Germinal center (tissue), 1 donor: ENCODE results near the gene HECTD4.
"Not testable (repeated sequence)": the region's sequence is repeated elsewhere in the genome, so short reads cannot be mapped to it uniquely, and the experiment has no call there.

Source experiments
- DNase-seq: peaks from one replicate; pipeline ENCODE4 v3.0.0; 2012; ENCODE audit warnings: mixed read lengths, low spot score

The HECTD4 gene

GRCh38 chr12:112266473-112266872 is 115.8 kb downstream of the HECTD4 start:
- no peak for DNase-seq

- DNase-seq, result no peak
Observed at GRCh38 chr12:112261559-112261958, 120.7 kb downstream of the HECTD4 start.

DNA sequence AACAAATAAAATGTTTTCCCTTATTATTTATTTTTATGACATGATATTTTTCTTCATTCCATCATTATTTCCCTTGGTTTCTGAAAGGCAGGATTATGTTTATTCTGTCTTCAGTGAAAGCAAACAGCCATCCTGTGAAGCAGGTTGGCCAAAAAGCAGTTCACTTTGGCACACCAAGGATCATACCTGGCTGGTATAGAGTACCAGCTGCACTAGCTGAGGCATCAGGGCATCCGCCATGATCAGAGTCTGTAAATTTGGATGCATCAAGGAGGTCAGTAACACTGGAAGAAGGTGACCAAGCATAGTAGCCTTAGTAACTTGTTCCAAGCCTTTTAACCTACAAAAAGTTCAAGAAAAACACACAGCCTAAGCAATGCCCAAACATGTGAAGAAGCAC is 123.3 kb downstream of the HECTD4 start:
- no peak for DNase-seq

- no peak for DNase-seq
Observed at GRCh38 chr12:112256780-112257179, 125.5 kb downstream of the HECTD4 start.

DNA sequence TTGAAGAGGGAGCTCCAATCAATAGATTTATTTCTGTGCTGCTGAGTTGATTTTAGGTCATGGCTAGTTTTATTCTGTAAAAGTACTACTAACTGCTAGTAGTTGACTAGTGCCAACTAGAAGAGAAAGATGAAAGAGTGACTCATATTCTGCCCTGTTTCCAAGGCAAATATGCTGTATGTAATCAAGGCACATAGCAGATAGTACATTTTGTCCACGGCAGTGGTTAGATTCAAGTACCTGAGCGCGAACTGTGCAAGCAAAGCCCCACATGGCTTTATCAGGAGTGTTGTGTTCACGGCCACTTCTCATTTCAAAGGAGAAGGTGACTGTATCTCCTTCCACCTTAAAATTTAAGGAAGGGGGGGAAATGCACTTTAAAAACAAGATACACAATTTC is 130.0 kb downstream of the HECTD4 start:
- DNase-seq, result no peak

GRCh38 chr12:112244902-112245301 is 137.3 kb downstream of the HECTD4 start:
- DNase-seq, result not testable (repeated sequence)

GRCh38 chr12:112243255-112244110 is 138.7 kb downstream of the HECTD4 start:
- no peak for DNase-seq

GRCh38 chr12:112241176-112241575 is 141.1 kb downstream of the HECTD4 start:
- no peak for DNase-seq

GRCh38 chr12:112239881-112240280 is 142.3 kb downstream of the HECTD4 start:
- no peak for DNase-seq

GRCh38 chr12:112239020-112239419 is 143.2 kb downstream of the HECTD4 start:
- DNase-seq, result no peak

DNA sequence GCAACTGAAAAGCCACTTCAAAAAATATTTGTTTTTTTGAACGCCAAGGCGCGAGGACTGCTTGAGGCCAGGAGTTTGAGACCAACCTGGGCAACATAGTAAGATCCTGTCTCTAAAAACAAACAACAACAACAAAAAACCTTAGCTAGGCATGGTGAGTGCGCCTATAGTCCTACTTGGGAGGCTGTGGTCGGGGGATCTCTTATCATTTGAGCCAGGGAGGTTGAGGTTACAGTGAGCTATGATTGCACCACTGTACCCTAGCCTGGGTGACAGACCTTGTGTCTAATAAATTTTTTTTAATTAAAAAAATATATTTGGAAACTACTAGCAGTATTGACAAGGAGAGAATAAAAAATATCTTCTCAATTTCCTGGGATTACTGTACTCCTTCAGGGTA is 143.8 kb downstream of the HECTD4 start:
- no peak for DNase-seq

DNA sequence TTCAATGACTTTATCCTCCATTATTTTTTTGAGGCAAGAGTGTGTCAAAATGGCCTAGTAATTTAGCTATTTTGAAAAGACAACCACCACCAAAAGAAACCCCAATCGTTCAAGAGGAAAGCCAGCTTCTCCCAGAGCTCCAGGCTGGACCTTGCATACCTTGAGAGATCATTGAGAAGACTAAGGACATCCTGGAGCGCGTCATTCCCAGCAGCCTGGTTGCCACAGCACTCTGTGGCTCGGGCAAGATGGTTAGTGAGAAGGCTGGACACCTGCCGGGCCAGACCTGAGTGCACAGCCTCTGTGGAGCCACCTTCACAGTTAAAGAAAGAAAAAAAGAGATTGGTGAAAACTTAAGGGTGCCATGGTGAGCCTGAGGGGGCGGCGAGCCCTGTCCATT is 145.4 kb downstream of the HECTD4 start:
- no peak for DNase-seq

DNA sequence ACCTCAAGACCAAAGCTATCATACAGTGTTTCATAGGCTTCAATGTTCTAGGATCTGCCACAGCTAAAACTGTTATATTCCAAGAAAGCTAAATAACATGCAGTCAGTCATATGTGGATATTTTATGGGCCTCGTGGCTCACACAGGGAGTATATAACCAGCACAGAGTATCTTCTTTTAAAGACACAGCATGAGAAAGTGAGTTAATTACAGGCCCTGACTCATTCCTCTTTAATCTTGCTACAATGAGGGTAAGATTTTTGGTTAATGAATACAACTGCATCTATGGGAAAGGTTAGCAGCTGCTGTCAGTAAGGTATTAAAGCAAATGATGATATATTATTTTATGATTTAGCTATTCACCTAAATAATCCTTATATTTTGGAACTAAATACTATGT is 145.8 kb downstream of the HECTD4 start:
- no peak for DNase-seq

DNA sequence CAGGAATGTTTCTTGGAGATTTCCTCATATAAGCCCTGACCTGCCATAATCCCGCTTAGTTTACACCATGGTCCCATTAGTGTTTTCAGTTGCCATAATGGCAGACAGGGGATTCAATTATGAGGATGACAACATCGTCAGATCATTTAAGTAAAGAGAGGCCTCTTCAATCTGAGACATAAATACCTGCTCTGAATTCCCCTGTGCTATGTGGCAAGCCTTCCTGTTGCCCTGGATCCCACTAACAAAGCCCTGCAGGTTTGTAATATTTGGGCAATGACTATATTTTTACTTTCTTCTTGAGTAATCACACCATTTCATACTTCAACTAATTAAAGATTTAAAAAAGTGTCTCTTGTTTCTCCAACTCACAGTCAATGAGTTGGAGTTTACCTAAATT is 147.9 kb downstream of the HECTD4 start:
- DNase-seq, result no peak

GRCh38 chr12:112233242-112233641 is 149.0 kb downstream of the HECTD4 start:
- no peak for DNase-seq

DNA sequence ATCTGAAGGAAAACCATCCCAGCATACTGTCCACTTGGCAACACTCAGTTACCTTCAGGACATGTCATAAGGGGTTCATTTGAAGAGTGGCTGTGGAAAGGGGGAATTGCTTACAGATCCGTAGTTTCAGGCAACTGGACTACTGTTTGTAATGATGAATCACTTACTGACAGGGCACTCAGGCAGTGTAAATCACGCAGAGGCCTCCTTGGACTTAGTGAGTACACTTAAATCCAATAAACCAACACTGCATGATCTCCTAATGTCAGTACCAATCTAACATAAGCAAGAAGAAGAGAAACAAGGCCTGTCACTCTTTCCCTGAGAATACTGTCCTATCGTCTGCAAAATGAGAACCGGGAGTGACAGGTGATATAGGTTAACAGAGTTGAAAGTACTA is 152.1 kb downstream of the HECTD4 start:
- no peak for DNase-seq

DNA sequence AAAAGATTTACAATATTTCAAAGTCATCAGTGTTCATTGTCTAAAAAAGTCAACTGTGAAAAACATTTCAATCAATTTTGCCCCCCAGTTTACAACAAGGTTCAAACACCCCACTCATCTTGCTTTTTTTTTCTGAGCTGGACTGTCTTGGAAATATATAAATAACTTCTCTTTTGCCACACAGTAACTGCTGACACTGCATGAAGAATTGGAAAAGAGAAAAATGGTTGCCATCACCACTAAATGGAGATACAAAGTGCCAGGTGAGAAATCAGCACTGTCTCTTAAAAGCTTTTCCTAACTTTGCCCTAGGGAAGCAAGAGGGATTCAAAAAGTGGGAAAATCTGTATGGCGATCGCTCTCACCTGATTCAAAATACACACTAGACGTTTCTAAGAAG is 155.5 kb downstream of the HECTD4 start:
- DNase-seq, result no peak

DNA sequence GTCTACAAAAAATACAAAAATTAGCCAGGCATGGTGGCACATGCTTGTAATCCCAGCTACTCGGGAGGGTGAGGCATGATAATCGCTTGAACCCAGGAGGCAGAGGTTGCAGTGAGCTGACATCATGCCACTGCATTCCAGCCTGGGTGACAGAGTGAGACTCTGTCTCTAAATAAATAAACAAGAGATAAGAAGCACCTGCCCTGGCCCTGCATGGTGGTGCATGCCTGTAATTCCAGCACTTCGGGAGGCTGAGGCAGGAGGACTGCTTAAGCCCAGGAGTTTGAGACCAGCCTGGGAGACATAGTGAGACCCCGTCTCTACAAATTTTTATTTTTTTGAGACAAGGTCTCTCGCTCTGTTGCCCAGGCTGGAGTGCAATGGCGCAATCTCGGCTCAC is 161.6 kb downstream of the HECTD4 start:
- not testable (repeated sequence) for DNase-seq

- no peak for DNase-seq
Observed at GRCh38 chr12:112219195-112219594, 163.0 kb downstream of the HECTD4 start.

DNA sequence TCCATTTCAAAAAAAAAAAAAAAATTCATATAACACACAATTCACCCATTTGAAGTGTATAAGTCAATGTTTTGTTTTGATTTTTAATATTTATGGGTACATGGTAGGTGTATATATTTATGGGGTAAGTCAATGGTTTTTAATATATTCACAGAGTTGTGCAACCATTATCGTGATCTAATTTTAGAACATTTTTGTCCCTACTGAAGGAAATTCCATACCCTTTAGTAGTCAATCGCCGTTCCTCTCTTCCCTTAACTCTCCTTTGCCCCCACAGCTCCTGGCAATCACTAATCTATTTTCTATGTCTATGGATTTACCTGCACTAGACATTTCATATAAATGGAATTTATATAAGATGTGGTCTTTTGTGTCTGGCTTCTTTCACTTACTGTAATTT is 164.1 kb downstream of the HECTD4 start:
- no peak for DNase-seq

GRCh38 chr12:112217647-112218046 is 164.6 kb downstream of the HECTD4 start:
- DNase-seq, result peak; percentile 9

GRCh38 chr12:112216223-112216622 is 166.0 kb downstream of the HECTD4 start:
- DNase-seq, result no peak

DNA sequence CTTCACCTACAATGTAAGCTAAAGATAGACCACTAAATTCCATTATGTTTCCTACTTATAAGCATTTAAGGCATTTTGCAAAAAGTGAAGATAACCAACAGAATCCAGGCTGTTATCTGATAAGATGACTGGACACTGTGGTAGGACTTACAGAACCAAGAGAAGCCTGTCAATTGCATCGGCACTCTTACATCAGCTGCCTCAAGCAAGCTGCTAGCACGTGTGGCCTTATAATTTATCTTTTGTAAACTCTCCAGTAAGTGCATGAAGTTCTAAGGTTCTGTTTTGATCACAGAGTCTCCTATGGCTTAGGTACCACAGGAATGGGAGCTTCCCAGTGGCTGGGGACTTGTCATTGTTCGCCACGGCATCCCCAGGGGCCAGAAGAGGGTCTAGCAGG is 168.2 kb downstream of the HECTD4 start:
- no peak for DNase-seq

DNA sequence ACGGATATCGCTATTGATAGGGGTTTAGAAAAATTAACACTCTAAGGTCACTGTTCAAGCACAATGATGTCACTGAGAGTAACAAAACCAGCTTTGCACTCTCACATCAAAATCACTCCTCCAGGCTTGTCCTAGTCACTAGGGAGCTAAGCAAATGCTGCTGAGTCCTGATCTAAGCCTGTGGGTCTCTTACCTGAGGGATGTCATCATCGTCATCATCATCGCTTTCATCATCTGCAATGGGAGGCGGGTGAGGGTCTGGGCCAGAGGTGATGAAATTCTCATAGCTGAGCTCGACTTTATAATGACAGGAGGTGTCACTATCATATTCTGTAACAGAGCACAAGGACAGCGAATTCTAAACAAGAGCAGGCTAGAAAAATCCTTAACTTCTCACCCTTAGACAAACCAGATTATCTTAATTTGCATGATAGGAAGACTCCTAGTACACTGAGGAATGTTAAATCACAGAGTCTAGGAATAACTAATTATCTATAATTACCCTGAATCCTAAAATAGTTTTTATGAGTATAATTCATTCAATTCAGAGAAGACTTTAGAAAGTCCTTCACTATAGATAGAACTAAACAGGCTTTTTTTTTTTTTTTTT is 173.8 kb downstream of the HECTD4 start:
- no peak for DNase-seq
